Superior temporal gyrus (tissue), 1 donor: ENCODE measurements around the gene MAGEB17.

Source experiments
- DNase-seq: peaks from one replicate; pipeline ENCODE4 v3.0.0-alpha.2; 2016; ENCODE audit errors: extremely low spot score

The MAGEB17 gene

DNA sequence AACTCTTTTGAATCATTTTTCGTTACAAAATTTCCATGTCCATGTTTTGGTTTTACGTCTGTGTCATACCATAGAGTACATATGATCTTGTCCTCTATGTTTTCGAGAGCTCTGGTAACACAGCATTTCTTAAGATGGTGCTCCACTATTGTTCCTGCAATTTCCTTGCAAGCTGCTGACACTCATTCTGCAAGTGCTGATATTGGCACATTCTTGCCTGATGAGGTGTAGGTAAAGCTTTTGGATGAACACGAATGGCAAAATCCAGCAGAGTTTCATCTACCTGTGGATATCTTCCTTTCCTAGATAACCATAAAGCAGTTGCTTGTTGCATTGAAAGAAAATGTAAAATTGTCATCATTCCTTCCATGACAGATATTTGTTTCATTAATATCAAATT lies 41.3 kb downstream of the MAGEB17 start:
- no peak for DNase-seq

DNA sequence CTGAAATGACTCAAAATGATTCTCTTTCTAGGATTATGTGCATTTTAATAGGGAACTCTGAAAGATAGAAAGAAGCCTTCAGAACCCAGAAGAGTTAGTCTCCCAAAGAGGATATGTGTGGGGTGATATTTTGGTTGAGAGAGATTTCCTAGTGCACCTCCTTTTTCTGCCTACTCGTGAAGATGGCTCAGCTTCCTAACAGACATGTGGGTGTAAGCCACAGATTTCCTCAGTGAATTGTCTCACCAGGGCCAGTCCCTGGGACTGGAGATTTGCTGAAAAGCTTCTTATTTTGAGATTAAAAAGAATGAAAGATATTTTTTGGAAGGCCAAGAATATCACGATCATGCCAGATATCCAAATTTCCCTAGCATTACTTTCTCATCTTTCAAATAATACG lies 42.8 kb downstream of the MAGEB17 start:
- no peak for DNase-seq

DNA sequence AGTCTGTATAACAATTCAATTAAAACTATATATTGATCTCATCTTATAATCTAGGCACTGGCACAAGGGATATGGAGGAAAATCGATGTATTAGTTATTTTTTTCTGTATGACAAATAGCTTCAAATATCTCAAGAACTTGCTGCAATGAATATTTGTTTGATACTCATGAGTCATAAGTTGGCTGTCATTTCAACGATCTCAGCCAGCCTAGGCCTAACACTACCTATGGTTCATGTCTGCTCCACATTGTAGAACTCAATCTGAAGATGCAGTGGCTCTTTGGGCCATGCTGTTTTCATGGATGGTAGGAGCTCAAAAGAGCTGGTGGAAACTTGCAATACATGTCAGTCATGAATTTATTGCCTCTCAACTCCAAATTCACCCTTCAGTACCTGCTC lies 44.7 kb downstream of the MAGEB17 start:
- DNase-seq = no peak

DNA sequence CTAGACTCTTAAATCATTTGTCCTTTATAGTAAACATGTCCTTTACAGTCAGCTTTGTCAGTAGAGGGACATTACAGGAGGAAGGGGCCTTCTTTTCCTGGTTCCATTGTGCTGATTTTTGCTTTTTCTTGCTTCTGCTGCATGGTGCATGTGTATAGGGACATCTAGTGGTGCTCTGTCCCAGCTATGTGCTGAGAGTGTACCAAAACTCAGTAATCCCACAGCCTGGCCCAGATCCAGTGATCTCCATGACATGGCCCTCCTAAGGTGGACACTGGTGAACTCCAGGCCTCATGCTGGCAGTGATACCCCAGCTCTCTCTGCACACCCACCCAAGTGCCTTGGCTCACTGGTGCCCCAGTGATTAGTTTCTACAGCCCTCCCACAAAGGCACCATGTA lies 45.2 kb downstream of the MAGEB17 start:
- DNase-seq = no peak

DNA sequence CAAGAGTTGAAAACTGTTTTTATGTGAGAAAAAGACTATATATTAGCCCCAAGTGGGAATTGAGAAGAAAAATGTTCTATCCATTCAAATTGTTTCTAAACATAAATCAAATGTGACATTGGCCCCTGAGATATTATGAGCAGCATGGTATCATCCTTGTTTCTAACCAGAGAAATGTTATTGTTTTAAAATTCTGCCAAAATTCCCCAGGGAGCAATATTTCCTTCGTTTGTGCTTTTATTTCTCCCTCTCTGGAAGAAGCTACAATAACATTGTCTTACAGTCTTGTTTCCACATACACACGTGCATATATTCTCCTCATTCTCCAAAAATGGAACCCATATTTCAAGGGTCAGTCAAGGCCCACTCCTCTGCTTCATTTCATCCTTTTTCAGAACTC lies 46.7 kb downstream of the MAGEB17 start:
- DNase-seq = no peak

DNA sequence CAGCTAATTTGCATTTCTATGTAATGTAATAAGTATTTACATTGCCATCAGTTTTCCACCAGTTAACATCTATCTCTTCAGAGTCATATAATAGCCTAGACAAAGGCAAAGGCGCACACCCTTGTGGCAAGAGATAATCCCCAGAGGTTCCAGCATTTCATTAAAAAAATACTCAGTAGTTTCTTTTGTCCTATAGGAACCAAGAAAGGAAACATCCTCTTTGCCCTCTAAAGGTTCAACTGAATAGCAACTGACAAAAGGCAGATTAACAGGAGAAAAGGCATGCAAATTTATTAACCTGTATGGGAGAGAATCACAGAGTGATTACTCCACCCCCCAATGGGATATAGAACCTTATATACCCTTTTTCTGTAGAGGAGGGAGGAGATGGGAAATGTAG lies 48.4 kb downstream of the MAGEB17 start:
- no peak for DNase-seq
